T47D (cell line): Measurements from ENCODE around the gene C22orf23.

Experiments
- DNase-seq, 2 experiments: peaks; one replicate each; pipeline versions ENCODE4 v3.0.0 to v3.0.0-alpha.2; 2011 to 2012; ENCODE audit warnings: low read depth in 1 of 2, low spot score in 1 of 2
- JUND ChIP-seq: IDR thresholded peaks from 2 replicates; pipeline ENCODE4 v1.6.1; 2012; ENCODE audit warnings: low read depth
- in situ Hi-C: cut with HindIII; loops from 2 replicates; pipeline ENCODE4 v1.10.0; 2016; ENCODE audit warnings: low sequenced_read_pairs, low pct_unique_long_range_greater_than_20kb

The C22orf23 gene

DNA sequence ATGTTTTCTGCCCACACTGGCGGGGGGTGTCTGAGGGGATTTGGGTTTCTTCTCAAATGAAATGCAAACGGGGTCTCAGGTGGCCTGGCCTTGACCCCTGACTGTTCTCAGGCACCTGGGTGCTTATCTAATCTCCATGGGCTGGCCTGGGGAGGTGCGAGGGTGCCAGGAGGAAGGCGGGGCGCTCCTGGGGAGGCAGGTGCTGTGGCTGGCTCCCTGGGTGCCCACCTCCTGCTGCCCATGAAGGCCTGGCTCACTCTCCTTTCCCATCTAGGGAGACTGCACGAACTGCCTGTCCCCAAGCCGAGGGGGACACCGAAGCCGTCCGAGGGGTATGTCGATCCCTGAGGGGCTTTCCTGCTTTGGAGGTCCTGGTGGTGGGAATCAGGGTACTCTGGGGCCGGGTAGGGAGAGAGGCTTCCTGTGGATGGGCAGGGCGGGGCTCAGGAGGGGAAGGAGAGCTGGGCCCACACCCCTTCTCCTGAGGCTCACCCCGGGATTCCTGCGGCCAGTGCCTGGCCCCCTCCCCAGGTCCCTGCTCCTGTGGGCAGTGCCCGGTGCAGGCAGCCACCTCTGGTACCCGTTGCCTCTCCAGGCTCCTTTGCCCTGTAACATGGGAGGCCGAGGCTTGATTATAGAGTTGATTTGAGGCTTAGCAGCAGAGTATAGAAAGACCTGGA lies 28.9 kb downstream of the C22orf23 start:
- in situ Hi-C loops, result no loop called here
- DNase-seq, result no peak
- no peak for TF ChIP-seq JUND

DNA sequence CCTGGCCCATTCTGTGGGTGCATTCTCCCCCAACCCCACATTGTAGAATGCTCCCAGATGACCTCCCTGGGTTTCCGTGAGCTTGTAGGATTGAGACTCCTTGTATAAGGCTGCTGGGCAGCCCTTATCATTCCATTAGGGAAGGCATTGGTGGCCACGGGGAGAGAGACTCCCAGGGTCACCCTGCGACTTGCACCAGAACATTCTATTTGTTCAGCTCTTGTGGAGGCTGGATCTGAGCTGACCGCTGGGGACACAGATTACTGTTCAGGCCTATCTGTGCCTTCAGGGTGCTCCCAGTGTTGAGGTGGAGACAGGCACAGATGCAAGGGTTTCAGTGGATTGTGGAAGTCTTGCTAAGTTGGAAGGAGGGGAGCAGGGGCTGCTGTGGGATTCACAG lies 29.5 kb downstream of the C22orf23 start:
- in situ Hi-C loops, result no loop called here
- DNase-seq, result no peak
- TF ChIP-seq JUND, result no peak

GRCh38 chr22:37922191-37922590 lies 31.2 kb downstream of the C22orf23 start:
- TF ChIP-seq JUND, result no peak
- in situ Hi-C loops, result no loop called here
- DNase-seq, result no peak

GRCh38 chr22:37920126-37920525 lies 33.3 kb downstream of the C22orf23 start:
- in situ Hi-C loops, result no loop called here
- no peak for TF ChIP-seq JUND
- DNase-seq, result no peak

GRCh38 chr22:37918580-37919270 lies 34.7 kb downstream of the C22orf23 start:
- in situ Hi-C loops, result no loop called here
- TF ChIP-seq JUND, result no peak
- DNase-seq, result no peak

GRCh38 chr22:37917874-37918548 lies 35.4 kb downstream of the C22orf23 start:
- TF ChIP-seq JUND, result no peak
- in situ Hi-C loops, result no loop called here
- DNase-seq, result no peak

DNA sequence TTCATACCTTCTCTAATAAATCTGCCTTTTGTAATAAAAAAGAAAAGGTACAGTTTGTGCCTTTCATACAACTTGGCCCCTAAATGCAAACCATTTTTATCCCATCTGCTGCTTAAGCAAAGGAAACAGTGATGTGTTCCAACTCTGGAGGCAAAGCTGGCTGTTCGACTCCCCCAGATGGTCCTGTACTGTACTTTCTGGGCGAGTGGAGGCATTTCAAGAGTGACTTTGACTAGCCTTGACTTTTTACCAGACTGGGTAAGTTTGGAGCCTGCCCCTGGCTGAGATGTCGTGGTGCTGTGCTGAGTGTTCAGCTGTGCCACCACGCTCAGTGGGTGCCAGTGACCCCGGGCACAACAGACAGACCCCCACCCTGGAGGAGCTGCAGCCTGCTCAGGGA lies 37.1 kb downstream of the C22orf23 start:
- DNase-seq, result no peak
- in situ Hi-C loops, result no loop called here
- TF ChIP-seq JUND, result no peak

DNA sequence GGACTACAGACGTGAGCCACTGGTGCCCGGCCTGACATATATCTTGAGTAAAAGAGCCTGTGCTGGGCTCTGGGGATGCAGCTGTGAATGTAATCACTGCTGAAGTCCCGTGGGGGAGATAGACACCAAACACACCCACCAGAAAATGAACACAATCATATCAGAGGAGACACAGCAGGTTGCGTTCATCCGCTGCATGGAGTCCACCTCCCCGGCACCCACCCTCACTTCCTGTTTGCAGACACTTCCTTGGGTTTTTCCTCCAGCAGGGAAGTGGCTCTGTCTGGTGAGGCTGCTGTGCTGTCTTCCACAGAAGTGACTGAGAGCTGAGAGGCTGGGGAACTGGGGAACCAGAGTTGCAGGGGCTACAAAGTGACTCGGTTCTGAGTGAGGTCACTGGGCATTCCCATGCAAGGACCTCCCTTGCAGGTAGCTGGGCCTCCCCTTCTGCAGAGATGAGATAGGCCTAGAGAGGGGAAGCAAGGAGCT lies 40.1 kb downstream of the C22orf23 start:
- in situ Hi-C loops, result no loop called here
- no peak for TF ChIP-seq JUND

DNA sequence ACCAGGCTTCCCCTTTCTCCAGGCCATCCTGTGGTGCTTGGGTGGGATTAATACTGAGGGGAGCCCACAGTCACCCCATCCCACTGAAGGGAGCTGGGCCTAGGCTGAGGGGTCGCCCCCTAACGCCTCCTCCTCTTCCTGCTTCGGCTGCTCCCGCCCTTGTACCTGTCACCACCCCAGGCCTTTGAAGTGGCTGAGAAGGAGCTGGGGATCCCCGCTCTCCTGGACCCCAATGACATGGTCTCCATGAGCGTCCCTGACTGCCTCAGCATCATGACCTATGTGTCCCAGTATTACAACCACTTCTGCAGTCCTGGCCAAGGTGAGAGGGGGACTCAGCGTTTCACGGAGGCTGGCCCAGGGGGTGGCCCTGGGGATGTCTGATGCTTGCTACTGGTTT lies 41.2 kb downstream of the C22orf23 start:
- TF ChIP-seq JUND, result no peak
- no peak for DNase-seq
- in situ Hi-C loops, result no loop called here

More for the DNA sequence above, 40.1 kb downstream of the C22orf23 start:
- DNase-seq, result no peak

DNA sequence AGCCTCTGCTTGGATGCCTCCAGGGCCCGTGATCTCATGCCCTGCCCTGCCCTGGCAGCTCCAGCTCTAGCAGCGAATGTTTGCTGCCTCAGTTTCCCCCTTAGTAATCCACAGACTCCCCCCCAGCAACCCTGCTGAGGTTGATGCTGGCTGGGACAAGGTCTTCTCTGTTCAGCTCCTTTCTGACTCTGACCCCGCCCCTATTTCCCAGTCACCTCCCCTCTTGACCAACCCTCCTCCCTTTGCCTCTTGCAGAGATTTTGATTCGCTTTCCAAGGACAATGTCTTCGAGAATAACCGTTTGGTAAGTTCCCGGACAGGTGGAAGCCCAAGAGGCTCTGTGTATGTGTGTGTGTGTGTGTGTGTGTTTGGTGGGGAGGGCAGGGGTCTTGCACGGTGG lies 41.7 kb downstream of the C22orf23 start:
- in situ Hi-C loops, result no loop called here
- no peak for TF ChIP-seq JUND
- no peak for DNase-seq

DNA sequence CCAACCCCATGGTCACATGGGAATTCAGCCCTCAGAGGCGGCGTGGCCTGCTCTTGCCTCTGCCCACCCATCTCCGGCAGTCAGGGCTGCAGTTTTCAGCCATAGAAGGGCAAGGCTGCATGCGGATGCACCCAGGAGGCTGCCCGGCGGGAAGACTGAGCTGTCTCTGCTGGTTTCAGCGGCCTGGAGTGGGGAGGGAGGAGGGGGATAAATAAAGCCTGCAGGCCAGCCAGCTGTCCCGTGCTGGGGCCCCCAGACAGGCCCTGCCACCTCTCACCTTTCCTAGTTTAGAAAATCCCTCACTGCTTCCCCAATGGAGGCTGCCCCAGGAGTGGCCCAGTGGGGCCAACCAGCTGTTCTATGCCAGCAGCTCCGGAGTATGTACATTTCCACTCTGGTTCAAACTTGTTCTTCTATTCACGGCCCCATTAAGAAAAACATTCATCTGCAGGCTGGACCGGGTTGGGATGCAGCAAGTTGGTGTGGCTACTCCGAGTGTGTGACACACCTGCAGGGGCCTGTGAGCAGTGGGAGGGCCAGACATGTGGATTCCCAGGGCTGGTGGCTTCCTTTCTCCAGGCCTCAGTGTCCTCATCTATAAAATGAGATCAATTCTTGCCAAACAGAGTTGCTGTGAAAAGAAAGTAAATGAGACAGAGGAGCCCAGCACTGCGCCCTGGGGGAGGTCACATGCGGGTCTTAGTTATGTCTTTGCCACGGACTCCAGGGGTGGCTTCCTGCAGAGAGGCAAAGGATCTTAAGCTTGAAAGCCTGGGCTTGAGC lies 42.3 kb downstream of the C22orf23 start:
- no peak for DNase-seq
- no peak for TF ChIP-seq JUND
- in situ Hi-C loops, result no loop called here

DNA sequence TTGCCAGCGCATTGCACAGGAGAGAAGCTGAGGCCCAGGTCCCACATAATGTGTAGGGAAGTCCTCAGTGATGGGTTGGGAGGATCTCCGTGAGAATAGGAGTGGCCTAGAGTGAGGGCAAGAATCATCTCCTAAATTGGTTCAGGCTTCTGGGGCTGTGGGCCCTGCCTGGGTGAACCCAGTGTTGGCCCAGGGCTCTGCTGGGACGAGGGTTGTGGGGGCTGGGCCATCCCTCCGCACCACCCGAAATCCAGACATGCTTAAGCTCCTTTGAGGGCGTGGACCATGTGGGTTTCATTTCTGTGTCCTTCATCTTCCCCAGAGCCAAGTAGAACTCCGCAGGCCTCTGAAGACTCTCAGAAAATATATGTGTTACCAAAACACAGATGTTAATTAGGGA lies 43.6 kb downstream of the C22orf23 start:
- in situ Hi-C loops, result no loop called here
- no peak for TF ChIP-seq JUND
- DNase-seq, result no peak
